22Rv1 (cell line): Measurements from ENCODE around the gene DDX53.

Source experiments
- H3K27ac ChIP-seq: fragments of 450-650 bp; 2 replicates; pipeline ENCODE4 v1.5.1; 2017
- CTCF ChIP-seq: fragments of 450-650 bp; IDR thresholded peaks from 2 replicates; pipeline ENCODE4 v1.5.1; 2017; ENCODE audit warnings: mild to moderate bottlenecking
- ZFX ChIP-seq: fragments of 450-650 bp; IDR thresholded peaks from 2 replicates; pipeline ENCODE4 v1.6.1; 2017; ENCODE audit warnings: antibody characterized with exemption, borderline replicate concordance

The DDX53 gene

GRCh38 chrX:22999696-23000223 lies at the start of gene DDX53:
Gene DDX53, plus strand, starts transcription at chrX:22999960. Its CDS starts 98 bp downstream, at chrX:23000058.
- TF ChIP-seq ZFX (no peak), CTCF (no peak)
- H3K27ac ChIP-seq, result peak within 1 kb of the TSS; percentile 52

DNA sequence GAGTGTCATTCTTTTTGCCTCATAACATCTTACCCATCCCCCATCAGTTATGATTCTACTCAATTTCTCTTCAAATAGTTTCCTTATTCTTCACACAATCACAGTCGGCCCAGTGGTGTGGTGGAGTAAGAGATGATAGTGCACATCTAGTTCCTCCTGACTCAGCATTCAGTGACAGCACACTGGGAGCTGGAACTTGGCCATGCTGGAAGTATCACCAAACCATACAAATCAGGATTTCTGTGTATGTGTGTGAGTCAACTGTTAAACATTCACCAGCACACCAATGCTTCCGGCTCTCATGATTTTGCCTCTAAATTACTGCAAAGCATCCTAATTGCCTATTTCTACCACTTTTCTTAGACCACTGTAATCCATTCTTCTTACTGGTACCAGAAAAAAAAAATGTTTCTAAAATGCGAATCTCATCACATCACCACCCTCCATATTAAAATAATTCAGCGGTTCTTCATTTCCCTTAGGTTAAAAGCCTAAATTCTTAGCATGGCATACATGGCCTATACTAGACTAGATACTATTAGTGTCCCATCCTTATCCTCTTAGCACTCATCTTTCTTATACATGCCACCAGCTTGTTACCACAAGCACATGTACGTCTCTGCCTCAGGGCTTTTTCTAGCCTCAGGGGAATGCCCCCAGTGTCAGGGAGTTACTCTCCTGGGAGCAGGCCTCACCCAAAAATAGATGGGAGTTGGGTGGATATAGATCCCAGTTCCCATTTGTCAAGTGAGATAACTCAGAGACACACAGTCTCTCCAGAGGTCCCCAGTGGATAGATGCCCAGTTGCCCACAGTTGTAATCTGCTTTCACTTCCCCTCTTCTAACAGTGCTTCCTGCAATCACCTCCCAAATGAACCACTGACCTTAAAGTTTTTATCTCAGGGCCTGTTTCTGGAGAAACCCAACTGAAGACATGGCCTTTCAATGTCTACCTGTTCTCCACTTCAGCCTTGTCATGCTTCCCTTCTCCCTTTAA lies 49.2 kb upstream of the DDX53 start:
- no peak for TF ChIP-seq ZFX
- no peak for TF ChIP-seq CTCF

DNA sequence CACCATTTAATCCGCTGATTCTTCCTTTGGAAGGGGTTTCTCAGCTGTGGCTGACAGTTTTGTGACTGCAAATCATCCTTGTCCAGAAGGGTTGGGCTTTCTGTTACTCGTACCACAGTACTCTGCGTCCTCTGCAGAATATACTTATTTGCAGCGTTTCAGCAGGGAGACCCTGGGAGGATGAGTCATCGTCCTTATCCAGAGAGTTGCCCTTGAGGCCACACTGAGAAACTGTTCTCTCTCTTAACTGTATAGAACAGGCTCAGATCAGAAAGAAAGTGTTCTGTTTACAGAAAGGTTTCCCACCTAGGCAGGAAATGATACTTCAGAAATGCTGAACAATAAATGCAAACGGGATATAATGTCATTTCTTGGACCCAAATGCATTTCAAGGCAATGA lies 47.8 kb upstream of the DDX53 start:
- TF ChIP-seq ZFX (no peak), CTCF (no peak)
- H3K27ac ChIP-seq, result no peak overlapping the region

More for the DNA sequence above, 49.2 kb upstream of the DDX53 start:
- no peak overlapping the region for H3K27ac ChIP-seq

DNA sequence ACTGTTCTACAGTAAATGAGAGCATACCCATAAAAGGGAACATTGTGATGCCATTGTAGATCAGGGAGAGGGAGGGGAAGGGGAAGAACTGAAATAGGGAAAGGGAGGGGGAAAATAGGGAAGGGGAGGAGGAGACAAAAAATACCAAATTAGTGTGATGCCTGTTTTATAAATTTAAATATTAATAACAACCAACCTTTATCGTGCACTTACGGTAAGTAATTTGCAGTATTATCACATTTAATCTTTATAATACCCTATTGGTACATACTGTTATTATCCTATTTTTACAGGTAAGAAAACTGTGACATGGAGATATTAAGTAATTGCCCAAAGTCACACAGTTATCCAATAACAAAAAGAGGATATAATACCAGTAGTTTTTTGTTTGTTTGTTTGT lies 41.5 kb upstream of the DDX53 start:
- TF ChIP-seq CTCF, result no peak
- no peak for TF ChIP-seq ZFX
- H3K27ac ChIP-seq, result no peak overlapping the region

- no peak overlapping the region for H3K27ac ChIP-seq
- TF ChIP-seq CTCF (no peak), ZFX (no peak)
Measured at GRCh38 chrX:22959204-22959920, 40.4 kb upstream of the DDX53 start.

DNA sequence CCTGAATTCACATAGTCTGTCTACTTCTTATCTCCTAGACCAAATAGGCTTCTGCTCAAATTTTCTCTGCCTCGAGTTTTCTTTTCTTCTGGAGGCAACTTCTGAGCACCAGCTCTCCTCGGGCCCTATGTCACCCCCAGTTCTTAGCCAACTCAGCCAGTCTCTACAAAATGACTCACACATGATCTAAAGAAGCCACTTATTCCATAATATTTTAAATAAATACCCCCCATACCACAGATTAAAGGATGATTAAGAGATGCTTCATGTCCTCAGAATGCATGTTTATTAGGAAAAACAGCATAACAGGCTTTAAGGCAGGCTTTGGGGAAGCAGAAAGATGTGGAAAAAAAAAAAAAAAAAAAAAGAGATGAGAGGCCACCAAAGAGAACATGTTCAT lies 36.6 kb upstream of the DDX53 start:
- H3K27ac ChIP-seq, result no peak overlapping the region
- no peak for TF ChIP-seq CTCF
- no peak for TF ChIP-seq ZFX
